ENCODE data around the gene IGSF22. TPM values are rescaled to one million over a fixed set of nuclear protein-coding genes. Genes with fewer than 3 reads are reported as not detected.

Gene IGSF22
- total and polyA plus RNA-seq, 2 of the 13 experiments (the other 11 are each of a cell fraction or from before 2014, with no cell fraction given): not detected

- peak; percentile 49; the same call in 1 of the 2 replicates for TF ChIP-seq SALL1 (CRISPR knock-in tag; IDR thresholded peaks at IDR 0.05)
- TF ChIP-seq RXRB (CRISPR knock-in tag; IDR thresholded peaks at IDR 0.05; ENCODE audit: borderline replicate concordance): peak; percentile 88
- peak; percentile 56; the same call in 1 of the 2 replicates for TF ChIP-seq SAP130 (CRISPR knock-in tag; IDR thresholded peaks at IDR 0.05; ENCODE audit: low read depth)
- no peak for TF ChIP-seq FLYWCH1 (CRISPR knock-in tag; IDR thresholded peaks at IDR 0.05)
- no peak for TF ChIP-seq ZNF766 (CRISPR knock-in tag; IDR thresholded peaks at IDR 0.05; ENCODE audit: borderline replicate concordance)
- TF ChIP-seq ZGPAT (CRISPR knock-in tag; IDR thresholded peaks at IDR 0.05): peak; percentile 30; the same call in 1 of the 2 replicates
- no peak for TF ChIP-seq ZNF136 (CRISPR knock-in tag; IDR thresholded peaks at IDR 0.05; ENCODE audit: low read depth)
- TF ChIP-seq ZNF646 (CRISPR knock-in tag; IDR thresholded peaks at IDR 0.05): 0 out of 2 replicates have a peak, but pooled peaks have one; percentile 49
- no peak for TF ChIP-seq DMTF1 (CRISPR knock-in tag; IDR thresholded peaks at IDR 0.05)
- TF ChIP-seq NR2C2 (CRISPR knock-in tag; IDR thresholded peaks at IDR 0.05; ENCODE audit: borderline replicate concordance): peak; percentile 81
- no peak for TF ChIP-seq ATF6 (CRISPR knock-in tag; conservative IDR thresholded peaks at IDR 0.05)
- TF ChIP-seq SP5 (CRISPR knock-in tag; IDR thresholded peaks at IDR 0.05; ENCODE audit: borderline replicate concordance, low read depth): 0 out of 2 replicates have a peak, but pooled peaks have one; percentile 45
- 0 out of 2 replicates have a peak, but pooled peaks have one; percentile 36 for TF ChIP-seq ZNF784 (CRISPR knock-in tag; IDR thresholded peaks at IDR 0.05; ENCODE audit: borderline replicate concordance)
- TF ChIP-seq EHMT2 (IDR thresholded peaks at IDR 0.05; ENCODE audit: borderline replicate concordance, low read depth, low read length): no peak
Measured at GRCh38 chr11:18698341-18699268, 27.4 kb downstream of the IGSF22 start, which contains the start of gene TMEM86A (continued).

All from HepG2 (cell line).